ENCODE results near the gene TEX13A.

The TEX13A gene

GRCh38 chrX:105221374-105221773 is 880 bp upstream of the TEX13A start:
- ChIA-PET POLR2A (no interaction called here), CTCF (no interaction called here)

GRCh38 chrX:105219454-105220401 is 766 bp downstream of the TEX13A start:
- TF ChIP-seq SP1 (IDR thresholded peaks at IDR 0.05): no peak
- no peak for TF ChIP-seq FOXK2 (IDR thresholded peaks at IDR 0.05)
- no peak for TF ChIP-seq ELF4 (IDR thresholded peaks at IDR 0.05)
- TF ChIP-seq HDGF (IDR thresholded peaks at IDR 0.05; ENCODE audit: borderline replicate concordance): no peak
- no peak for TF ChIP-seq TARDBP (IDR thresholded peaks at IDR 0.05)
- TF ChIP-seq BHLHE40 (IDR thresholded peaks at IDR 0.05; ENCODE audit: borderline replicate concordance): no peak
- no peak for TF ChIP-seq SUZ12 (IDR thresholded peaks at IDR 0.05)
- no peak for TF ChIP-seq ZNF384 (IDR thresholded peaks at IDR 0.05)
- no peak for TF ChIP-seq ARNT (IDR thresholded peaks at IDR 0.05)
- TF ChIP-seq FOXM1 (IDR thresholded peaks at IDR 0.05; ENCODE audit: borderline replicate concordance): no peak
- no peak for TF ChIP-seq LEF1 (IDR thresholded peaks at IDR 0.05; ENCODE audit: borderline replicate concordance)
- CTCF ChIA-PET: no interaction called here
- DNase-seq (ENCODE audit: extremely low spot score): no peak
- POLR2A ChIA-PET: no interaction called here

More at GRCh38 chrX:105221374-105221773, 880 bp upstream of the TEX13A start:
- DNase-seq (ENCODE audit: extremely low spot score): no peak
- TF ChIP-seq TARDBP (IDR thresholded peaks at IDR 0.05): no peak
- TF ChIP-seq HDGF (IDR thresholded peaks at IDR 0.05; ENCODE audit: borderline replicate concordance): no peak
- TF ChIP-seq NFRKB (IDR thresholded peaks at IDR 0.05): no peak
- TF ChIP-seq ZNF384 (IDR thresholded peaks at IDR 0.05): no peak
- TF ChIP-seq FOXK2 (IDR thresholded peaks at IDR 0.05): no peak
- no peak for TF ChIP-seq FOXA1 (IDR thresholded peaks at IDR 0.05)
- TF ChIP-seq SP1 (IDR thresholded peaks at IDR 0.05): no peak
- no peak for TF ChIP-seq FOXM1 (IDR thresholded peaks at IDR 0.05; ENCODE audit: borderline replicate concordance)
- TF ChIP-seq CTBP1 (IDR thresholded peaks at IDR 0.05; ENCODE audit: borderline replicate concordance): no peak
- no peak for TF ChIP-seq LEF1 (IDR thresholded peaks at IDR 0.05; ENCODE audit: borderline replicate concordance)
- no peak for TF ChIP-seq BHLHE40 (IDR thresholded peaks at IDR 0.05; ENCODE audit: borderline replicate concordance)

GRCh38 chrX:105211066-105211575 is 9.4 kb downstream of the TEX13A start:
- POLR2A ChIA-PET: no interaction called here
- CTCF ChIA-PET: interaction anchor here (1.3 kb wide), 1 partner anchor 21 kb away, joined by 4 read pairs; no protein-coding TSS in a partner anchor
- no peak for DNase-seq (ENCODE audit: extremely low spot score)
- TF ChIP-seq BHLHE40 (IDR thresholded peaks at IDR 0.05; ENCODE audit: borderline replicate concordance) (no peak), PKNOX1 (IDR thresholded peaks at IDR 0.05) (no peak), SP1 (IDR thresholded peaks at IDR 0.05) (no peak), NFRKB (IDR thresholded peaks at IDR 0.05) (no peak), ELF4 (IDR thresholded peaks at IDR 0.05) (no peak), FOXA1 (IDR thresholded peaks at IDR 0.05) (no peak), FOXM1 (IDR thresholded peaks at IDR 0.05; ENCODE audit: borderline replicate concordance) (no peak), TARDBP (IDR thresholded peaks at IDR 0.05) (no peak), ZNF384 (IDR thresholded peaks at IDR 0.05) (no peak), ARNT (IDR thresholded peaks at IDR 0.05) (no peak), L3MBTL2 (conservative IDR thresholded peaks at IDR 0.05) (no peak), HDGF (IDR thresholded peaks at IDR 0.05; ENCODE audit: borderline replicate concordance) (no peak), LEF1 (IDR thresholded peaks at IDR 0.05; ENCODE audit: borderline replicate concordance) (no peak), SUZ12 (IDR thresholded peaks at IDR 0.05) (no peak), CTBP1 (IDR thresholded peaks at IDR 0.05; ENCODE audit: borderline replicate concordance) (no peak), FOXK2 (IDR thresholded peaks at IDR 0.05) (no peak)

GRCh38 chrX:105210258-105210657 is 10.2 kb downstream of the TEX13A start:
- ChIA-PET CTCF (interaction anchor here (1.3 kb wide), 1 partner anchor 20 kb away, joined by 4 read pairs; no protein-coding TSS in a partner anchor), POLR2A (no interaction called here)
- TF ChIP-seq L3MBTL2 (conservative IDR thresholded peaks at IDR 0.05): no peak
- no peak for TF ChIP-seq FOXM1 (IDR thresholded peaks at IDR 0.05; ENCODE audit: borderline replicate concordance)
- peak; percentile 31 for DNase-seq (ENCODE audit: extremely low spot score)

- DNase-seq (ENCODE audit: extremely low spot score): no peak
- ChIA-PET POLR2A (no interaction called here), CTCF (no interaction called here)
- TF ChIP-seq ELF4 (IDR thresholded peaks at IDR 0.05) (no peak), ZNF384 (IDR thresholded peaks at IDR 0.05) (no peak), NFRKB (IDR thresholded peaks at IDR 0.05) (no peak), HDGF (IDR thresholded peaks at IDR 0.05; ENCODE audit: borderline replicate concordance) (no peak), SUZ12 (IDR thresholded peaks at IDR 0.05) (no peak), LEF1 (IDR thresholded peaks at IDR 0.05; ENCODE audit: borderline replicate concordance) (no peak), SP1 (IDR thresholded peaks at IDR 0.05) (no peak), CTBP1 (IDR thresholded peaks at IDR 0.05; ENCODE audit: borderline replicate concordance) (no peak), PKNOX1 (IDR thresholded peaks at IDR 0.05) (no peak), FOXK2 (IDR thresholded peaks at IDR 0.05) (no peak), FOXA1 (IDR thresholded peaks at IDR 0.05) (no peak), FOXM1 (IDR thresholded peaks at IDR 0.05; ENCODE audit: borderline replicate concordance) (no peak), L3MBTL2 (conservative IDR thresholded peaks at IDR 0.05) (no peak), TARDBP (IDR thresholded peaks at IDR 0.05) (no peak), BHLHE40 (IDR thresholded peaks at IDR 0.05; ENCODE audit: borderline replicate concordance) (no peak), ARNT (IDR thresholded peaks at IDR 0.05) (no peak)
Measured at GRCh38 chrX:105209406-105209805, 11.1 kb downstream of the TEX13A start.

- CTCF ChIA-PET: interaction anchor here (1.6 kb wide), 1 partner anchor 15 kb away, joined by 4 read pairs; no protein-coding TSS in a partner anchor
- DNase-seq (ENCODE audit: extremely low spot score): peak; percentile 64
- POLR2A ChIA-PET: no interaction called here
- TF ChIP-seq ARNT (IDR thresholded peaks at IDR 0.05) (no peak), L3MBTL2 (conservative IDR thresholded peaks at IDR 0.05) (no peak), BHLHE40 (IDR thresholded peaks at IDR 0.05; ENCODE audit: borderline replicate concordance) (no peak), FOXA1 (IDR thresholded peaks at IDR 0.05) (no peak), ZNF384 (IDR thresholded peaks at IDR 0.05) (no peak), FOXK2 (IDR thresholded peaks at IDR 0.05) (no peak), PKNOX1 (IDR thresholded peaks at IDR 0.05) (no peak), TARDBP (IDR thresholded peaks at IDR 0.05) (no peak), LEF1 (IDR thresholded peaks at IDR 0.05; ENCODE audit: borderline replicate concordance) (no peak), FOXM1 (IDR thresholded peaks at IDR 0.05; ENCODE audit: borderline replicate concordance) (no peak), NFRKB (IDR thresholded peaks at IDR 0.05) (no peak), HDGF (IDR thresholded peaks at IDR 0.05; ENCODE audit: borderline replicate concordance) (no peak), SP1 (IDR thresholded peaks at IDR 0.05) (no peak)
Measured at GRCh38 chrX:105191878-105192277, 28.6 kb downstream of the TEX13A start.
